Measurements from ENCODE around the gene HDAC4. TPM values are rescaled to one million over a fixed set of nuclear protein-coding genes. Genes with fewer than 3 reads are reported as not detected.

HDAC4 gene
- total and polyA plus RNA-seq, 5 donors: 7.8 to 29.1 (median 22.5) TPM

DNA sequence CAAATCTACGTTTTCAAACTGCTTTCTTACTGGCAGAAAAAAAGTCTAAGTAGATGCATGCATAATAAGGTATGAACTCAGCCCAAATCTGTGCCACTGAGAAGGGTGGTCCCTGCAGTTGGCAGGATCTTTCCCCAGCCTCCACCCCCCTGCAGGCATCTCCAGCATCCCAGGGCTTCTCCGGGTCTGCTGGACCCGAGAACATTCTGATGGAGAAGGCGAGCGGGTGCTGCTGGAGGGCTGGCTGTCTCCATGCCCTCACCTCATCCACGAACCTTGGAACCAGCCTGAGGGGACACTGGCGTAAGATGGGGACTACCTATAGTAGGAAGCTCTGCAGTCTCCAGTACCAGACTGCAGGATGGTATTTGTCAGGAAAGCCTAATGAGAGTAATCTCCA, 198.9 kb downstream of the HDAC4 start:
- 86% methylated on average over 7 of the region's 7 CpGs for WGBS
- DNase-seq (no peak), ATAC-seq (no peak)
- Histone ChIP-seq H3K4me1 (ENCODE audit: control insufficient read depth, insufficient read depth, low read length) (peaks cover 4% of the 10 kb centered on the region), H3K27me3 (ENCODE audit: control insufficient read depth, insufficient read depth) (no peaks in the 10 kb centered on the region), H3K27ac (ENCODE audit: low read length) (no peak overlapping the region), H3K4me3 (ENCODE audit: low read length) (no peak overlapping the region), H3K9me3 (ENCODE audit: control insufficient read depth, low read length) (no peaks in the 10 kb centered on the region)
- intact Hi-C loops (cut with DNase I): no loop called here

DNA sequence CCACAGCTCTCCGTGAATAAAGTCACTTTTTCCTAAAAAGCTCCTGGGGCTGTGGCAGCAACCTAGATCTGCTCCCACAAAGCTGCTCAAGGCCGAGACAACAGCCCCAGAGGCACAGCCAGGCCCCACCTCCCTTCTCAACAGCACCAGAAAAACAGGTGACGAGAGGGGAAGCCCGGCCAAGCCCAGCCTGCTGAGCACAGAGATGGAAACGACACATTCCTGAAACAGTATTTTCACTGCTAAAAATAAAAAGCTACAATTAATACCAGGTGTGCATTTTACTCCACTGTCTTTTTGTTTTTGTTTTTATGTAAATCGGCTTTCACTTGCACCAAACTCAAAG, 199.3 kb downstream of the HDAC4 start:
- Histone ChIP-seq H3K27ac (ENCODE audit: low read length) (no peak overlapping the region), H3K4me3 (ENCODE audit: low read length) (no peak overlapping the region), H3K4me1 (ENCODE audit: control insufficient read depth, insufficient read depth, low read length) (peaks cover 4% of the 10 kb centered on the region), H3K27me3 (ENCODE audit: control insufficient read depth, insufficient read depth) (no peaks in the 10 kb centered on the region), H3K9me3 (ENCODE audit: control insufficient read depth, low read length) (no peaks in the 10 kb centered on the region)
- ATAC-seq (peak; percentile 57 to 59), DNase-seq (peak in 1 of 3 donors; percentile 73)
- WGBS: 51% methylated on average over 6 of the region's 6 CpGs
- intact Hi-C loops (cut with DNase I): no loop called here

DNA sequence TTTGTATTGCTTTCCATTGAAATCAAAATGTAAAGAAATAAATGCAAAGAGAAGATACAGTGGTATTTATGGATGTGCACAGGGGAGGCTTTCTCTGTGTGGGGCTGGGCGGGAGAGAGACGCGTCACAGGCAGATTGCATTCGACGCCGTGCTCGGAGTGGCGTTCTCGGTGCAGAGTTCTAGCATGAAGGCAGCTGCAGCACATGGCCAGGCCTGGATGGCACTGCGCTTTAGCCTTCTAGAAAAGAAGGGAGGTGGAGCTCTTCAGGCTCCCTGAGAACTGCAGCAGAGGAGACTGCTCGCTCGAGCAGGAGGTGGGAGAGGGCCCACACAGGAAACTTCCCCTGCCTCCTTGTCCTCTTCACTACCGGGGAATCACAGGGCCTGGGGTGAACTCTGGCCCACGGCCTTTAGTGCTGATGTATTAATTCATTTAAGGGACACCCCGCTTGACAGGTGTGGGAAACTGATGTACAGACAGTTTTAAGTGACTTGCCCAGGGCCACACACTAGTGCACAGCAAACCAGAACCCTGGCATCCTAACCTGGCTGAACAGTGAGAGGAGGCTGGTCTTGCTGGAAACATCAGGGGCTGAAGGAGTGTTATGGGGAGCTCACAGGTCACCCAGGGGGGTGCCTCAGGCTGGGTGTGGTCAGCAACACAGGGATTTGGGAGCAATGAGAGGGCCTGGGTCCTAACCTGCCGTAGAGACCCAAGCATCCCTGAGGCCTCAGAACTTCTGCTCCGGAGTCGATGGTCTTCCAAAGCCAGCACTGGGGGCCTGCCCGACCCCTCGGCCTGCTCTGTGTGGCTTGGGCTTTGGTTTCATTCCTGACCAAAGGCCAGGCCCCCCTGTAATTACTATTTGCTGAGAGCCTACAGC, 199.9 kb downstream of the HDAC4 start:
- intact Hi-C loops (cut with DNase I): no loop called here
- Histone ChIP-seq H3K9me3 (ENCODE audit: control insufficient read depth, low read length) (no peaks in the 10 kb centered on the region), H3K4me1 (ENCODE audit: control insufficient read depth, insufficient read depth, low read length) (peaks cover 4% of the 10 kb centered on the region), H3K4me3 (ENCODE audit: low read length) (no peak overlapping the region), H3K27ac (ENCODE audit: low read length) (no peak overlapping the region), H3K27me3 (ENCODE audit: control insufficient read depth, insufficient read depth) (no peaks in the 10 kb centered on the region)
- WGBS: 92% methylated on average over 20 of the region's 20 CpGs
- no peak for ATAC-seq
- peak in 1 of 3 donors; percentile 34 for DNase-seq

DNA sequence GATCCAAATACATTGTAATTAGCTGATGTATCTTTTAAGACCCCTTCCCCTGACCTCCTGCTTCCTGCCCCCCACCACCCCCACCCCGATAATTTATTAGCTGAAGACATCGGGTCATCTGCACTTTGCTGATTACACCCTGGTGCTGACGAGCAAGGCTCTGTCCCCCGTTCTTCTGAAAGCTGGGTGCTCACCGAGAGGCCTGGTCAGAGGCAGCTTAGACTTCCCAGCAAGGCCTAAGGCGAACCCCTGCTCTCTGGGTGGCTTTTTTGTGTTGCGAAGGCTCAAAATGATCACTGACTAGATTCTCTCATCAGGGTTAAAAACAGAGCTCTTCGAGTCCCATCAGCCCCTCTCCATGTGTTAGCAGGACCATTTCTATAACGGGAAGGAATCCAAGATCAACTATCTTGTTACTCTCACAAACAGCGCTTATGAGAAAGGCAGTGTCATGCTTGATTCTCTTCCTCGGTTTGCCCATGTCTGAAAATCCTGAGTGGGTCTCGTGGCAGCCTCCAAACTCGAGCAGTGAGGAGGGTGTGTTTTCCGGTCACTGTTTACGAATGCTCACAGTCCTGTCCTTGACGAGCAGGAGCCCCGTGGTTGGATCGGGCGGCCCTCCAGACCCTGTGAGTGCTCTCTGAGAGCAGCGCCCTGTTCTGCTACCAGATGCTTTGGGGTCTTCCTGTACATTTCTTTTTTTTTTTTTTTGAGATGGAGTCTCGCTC, 201.6 kb downstream of the HDAC4 start:
- intact Hi-C loops (cut with DNase I): no loop called here

DNA sequence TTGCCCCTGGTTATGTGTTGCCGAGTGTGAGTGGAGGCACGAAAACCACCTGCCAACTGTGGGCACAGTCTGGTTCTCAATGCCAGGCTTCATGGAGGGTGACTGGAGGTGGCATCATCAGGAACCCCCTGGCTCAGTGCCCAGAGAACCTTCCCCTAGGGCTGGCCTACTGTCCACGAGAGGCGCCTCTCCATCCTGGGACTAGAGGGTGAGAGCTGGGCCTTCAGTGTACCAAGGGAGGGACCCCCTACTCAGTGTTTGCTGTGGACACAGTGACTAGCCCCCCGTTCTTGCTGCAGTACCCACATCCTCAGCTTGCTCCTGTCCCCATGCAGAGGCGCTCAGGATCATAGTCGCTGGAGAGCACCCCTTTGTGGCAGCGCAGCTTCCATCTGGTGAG, 202.6 kb downstream of the HDAC4 start:
- H3K27ac ChIP-seq (ENCODE audit: low read length): no peak overlapping the region
- WGBS: 96% methylated on average over 8 of the region's 8 CpGs
- DNase-seq (peak in 1 of 3 donors; percentile 37), ATAC-seq (peak in 1 of 2 donors; percentile 19)
- H3K9me3 ChIP-seq (ENCODE audit: control insufficient read depth, low read length): no peaks in the 10 kb centered on the region
- H3K27me3 ChIP-seq (ENCODE audit: control insufficient read depth, insufficient read depth): no peaks in the 10 kb centered on the region
- intact Hi-C loops (cut with DNase I): no loop called here
- no peak overlapping the region for H3K4me3 ChIP-seq (ENCODE audit: low read length)
- peaks cover 4% of the 10 kb centered on the region for H3K4me1 ChIP-seq (ENCODE audit: control insufficient read depth, insufficient read depth, low read length)

More for the DNA sequence above, 201.6 kb downstream of the HDAC4 start:
- no peaks in the 10 kb centered on the region for H3K27me3 ChIP-seq (ENCODE audit: control insufficient read depth, insufficient read depth)
- H3K4me3 ChIP-seq (ENCODE audit: low read length): no peak overlapping the region
- 56% methylated on average over 21 of the region's 21 CpGs for WGBS
- H3K4me1 ChIP-seq (ENCODE audit: control insufficient read depth, insufficient read depth, low read length): peaks cover 4% of the 10 kb centered on the region
- ATAC-seq (peak; percentile 49 to 72), DNase-seq (peak in 2 of 3 donors; percentile 71 to 86)
- peak overlapping the region; percentile 25 for H3K27ac ChIP-seq (ENCODE audit: low read length)
- no peaks in the 10 kb centered on the region for H3K9me3 ChIP-seq (ENCODE audit: control insufficient read depth, low read length)

DNA sequence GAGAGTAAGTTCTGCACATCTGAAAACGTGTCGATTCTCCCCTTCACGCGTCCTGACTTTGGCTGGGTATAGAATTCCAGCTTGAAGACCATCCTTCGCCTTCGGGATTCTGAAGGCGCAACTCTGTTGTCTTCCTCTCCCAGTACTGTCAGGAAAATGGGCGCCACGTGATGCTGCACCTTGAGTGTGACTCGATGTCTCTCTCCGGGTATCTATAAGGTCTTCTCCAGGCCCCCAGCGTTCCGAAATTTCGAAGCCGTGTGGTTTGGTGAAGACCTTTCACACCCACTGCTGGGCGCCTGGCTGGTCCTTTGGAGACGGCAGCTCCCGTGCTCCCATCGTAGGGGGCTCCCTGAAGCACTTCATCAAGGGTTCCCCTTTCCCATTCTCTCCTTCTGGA, 203.7 kb downstream of the HDAC4 start:
- Histone ChIP-seq H3K27ac (ENCODE audit: low read length) (no peak overlapping the region), H3K4me3 (ENCODE audit: low read length) (no peak overlapping the region), H3K4me1 (ENCODE audit: control insufficient read depth, insufficient read depth, low read length) (peaks cover 4% of the 10 kb centered on the region), H3K27me3 (ENCODE audit: control insufficient read depth, insufficient read depth) (no peaks in the 10 kb centered on the region), H3K9me3 (ENCODE audit: control insufficient read depth, low read length) (no peaks in the 10 kb centered on the region)
- DNase-seq (peak in 1 of 3 donors; percentile 23), ATAC-seq (no peak)
- intact Hi-C loops (cut with DNase I): no loop called here
- WGBS: 93% methylated on average over 19 of the region's 19 CpGs

DNA sequence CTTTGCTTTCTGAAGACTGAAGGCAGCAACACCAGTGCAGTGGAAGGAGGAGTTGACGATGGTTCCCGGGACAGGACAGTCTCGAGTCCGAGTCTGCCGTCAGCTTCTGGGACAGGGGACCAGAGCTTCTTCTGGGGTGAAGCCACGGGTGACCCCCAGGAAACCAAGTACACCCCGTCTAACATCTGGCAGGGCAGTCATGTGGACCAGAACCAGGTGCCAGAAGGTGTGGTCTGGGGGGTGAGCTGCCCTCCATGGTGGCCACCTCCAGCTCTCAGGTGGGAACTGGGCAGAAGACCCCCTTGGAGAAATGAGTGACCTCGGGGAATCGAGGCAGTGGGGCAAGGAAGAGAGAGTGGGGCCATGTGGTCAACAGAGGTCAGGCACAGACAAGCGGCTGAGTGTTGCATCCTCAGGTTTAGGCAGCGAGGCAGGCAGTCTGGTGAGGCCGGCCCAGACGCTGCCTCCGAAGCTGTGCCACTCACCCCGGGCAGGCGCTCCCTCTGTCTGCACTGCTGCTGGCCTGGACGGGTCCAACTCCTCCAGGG, 204.3 kb downstream of the HDAC4 start:
- Histone ChIP-seq H3K27me3 (ENCODE audit: control insufficient read depth, insufficient read depth) (no peaks in the 10 kb centered on the region), H3K4me1 (ENCODE audit: control insufficient read depth, insufficient read depth, low read length) (peaks cover 2% of the 10 kb centered on the region), H3K9me3 (ENCODE audit: control insufficient read depth, low read length) (no peaks in the 10 kb centered on the region), H3K4me3 (ENCODE audit: low read length) (no peak overlapping the region), H3K27ac (ENCODE audit: low read length) (no peak overlapping the region)
- intact Hi-C loops (cut with DNase I): no loop called here
- DNase-seq (peak in 1 of 3 donors; percentile 35), ATAC-seq (no peak)
- 94% methylated on average over 17 of the region's 17 CpGs for WGBS

DNA sequence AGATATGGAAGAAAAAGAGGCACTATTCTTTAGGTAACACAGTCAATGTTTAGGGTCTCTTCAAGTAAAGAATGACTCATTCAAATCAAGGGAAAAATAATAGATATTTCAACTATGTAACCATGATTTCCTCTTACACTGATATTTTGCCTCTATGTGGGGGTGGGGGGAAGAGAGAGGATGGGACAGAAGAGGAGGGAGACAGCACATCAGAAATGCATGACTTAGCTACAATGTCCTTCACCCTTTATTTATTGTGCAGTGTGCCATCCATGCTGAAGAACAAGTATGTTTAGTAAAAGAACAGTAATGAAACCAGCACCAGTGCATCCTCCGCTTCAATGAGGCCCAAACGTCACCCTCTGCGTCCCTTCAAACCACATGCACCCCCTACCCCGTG, 204.8 kb downstream of the HDAC4 start:
- Histone ChIP-seq H3K9me3 (ENCODE audit: control insufficient read depth, low read length) (no peaks in the 10 kb centered on the region), H3K27me3 (ENCODE audit: control insufficient read depth, insufficient read depth) (no peaks in the 10 kb centered on the region), H3K4me1 (ENCODE audit: control insufficient read depth, insufficient read depth, low read length) (peaks cover 2% of the 10 kb centered on the region), H3K4me3 (ENCODE audit: low read length) (no peak overlapping the region), H3K27ac (ENCODE audit: low read length) (no peak overlapping the region)
- intact Hi-C loops (cut with DNase I): no loop called here
- ATAC-seq (no peak), DNase-seq (no peak)
- 83% methylated on average over 4 of the region's 4 CpGs for WGBS

DNA sequence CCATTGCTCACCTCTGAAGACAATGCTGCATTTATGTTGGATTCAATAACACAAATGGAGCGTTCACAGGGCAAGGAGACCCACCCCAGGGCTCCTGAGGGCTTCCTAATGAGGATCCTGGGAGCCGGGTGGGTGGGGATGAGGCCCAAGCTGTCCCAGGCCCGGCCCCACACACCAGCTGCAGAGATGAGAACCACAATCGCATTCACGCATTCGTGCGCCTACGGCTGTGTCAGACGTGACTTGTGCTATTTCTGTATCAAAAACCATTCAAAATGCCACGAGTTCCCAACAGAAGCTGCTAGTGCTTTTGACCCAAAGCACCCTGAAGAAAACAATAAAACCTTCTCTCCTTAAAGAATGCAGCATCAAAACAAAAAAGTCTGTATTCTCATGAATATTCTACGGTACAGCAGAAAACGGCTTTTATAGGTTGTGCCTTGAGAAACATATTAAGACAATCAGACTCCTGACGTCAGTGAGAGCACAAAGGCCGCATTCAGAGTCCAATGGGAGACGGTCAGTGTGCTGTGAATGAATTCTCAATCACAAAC, 205.4 kb downstream of the HDAC4 start:
- 83% methylated on average over 15 of the region's 15 CpGs for WGBS
- peaks cover 2% of the 10 kb centered on the region for H3K4me1 ChIP-seq (ENCODE audit: control insufficient read depth, insufficient read depth, low read length)
- ATAC-seq: no peak
- no peak overlapping the region for H3K27ac ChIP-seq (ENCODE audit: low read length)
- DNase-seq: peak in 1 of 3 donors; percentile 21
- H3K4me3 ChIP-seq (ENCODE audit: low read length): no peak overlapping the region
- intact Hi-C loops (cut with DNase I): no loop called here
- H3K9me3 ChIP-seq (ENCODE audit: control insufficient read depth, low read length): no peaks in the 10 kb centered on the region
- no peaks in the 10 kb centered on the region for H3K27me3 ChIP-seq (ENCODE audit: control insufficient read depth, insufficient read depth)

DNA sequence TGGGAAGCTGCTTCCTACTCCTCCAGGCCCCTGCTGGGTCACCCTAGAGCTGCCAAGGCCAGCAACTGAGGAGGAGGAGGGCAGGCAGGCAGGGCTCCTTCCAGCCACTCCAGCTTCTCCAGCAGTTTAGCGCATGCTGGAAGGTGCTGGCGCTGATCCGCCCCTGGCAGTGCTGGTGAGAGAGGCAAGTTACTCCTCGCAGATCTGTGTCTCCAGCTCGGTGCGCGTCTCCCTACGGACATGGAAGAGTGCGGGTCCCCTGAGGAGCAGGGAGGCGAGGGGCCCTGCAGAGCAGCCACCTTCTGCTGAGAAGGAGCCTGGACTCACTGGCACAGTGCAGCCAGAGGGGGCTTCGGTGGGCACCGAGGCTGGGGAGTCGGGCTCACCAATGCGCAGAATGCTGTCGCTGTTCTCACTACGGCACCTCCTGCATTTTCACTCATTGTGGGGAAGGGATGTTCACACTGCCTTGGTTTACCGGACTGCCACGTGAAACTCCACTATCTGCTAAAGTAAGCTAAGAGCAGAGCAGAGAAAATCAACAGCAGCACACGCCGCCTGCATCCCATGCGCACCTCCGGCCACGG, 206.0 kb downstream of the HDAC4 start:
- 95% methylated on average over 23 of the region's 23 CpGs for WGBS
- peak in 1 of 3 donors; percentile 34 for DNase-seq
- no peak overlapping the region for H3K27ac ChIP-seq (ENCODE audit: low read length)
- no peak overlapping the region for H3K4me3 ChIP-seq (ENCODE audit: low read length)
- no peaks in the 10 kb centered on the region for H3K9me3 ChIP-seq (ENCODE audit: control insufficient read depth, low read length)
- no peaks in the 10 kb centered on the region for H3K27me3 ChIP-seq (ENCODE audit: control insufficient read depth, insufficient read depth)
- ATAC-seq: no peak
- peaks cover 2% of the 10 kb centered on the region for H3K4me1 ChIP-seq (ENCODE audit: control insufficient read depth, insufficient read depth, low read length)
- intact Hi-C loops (cut with DNase I): no loop called here

Measured in right cardiac atrium (tissue), 5 donors.